Liver (tissue), 3 donors: Measurements from ENCODE around the gene CYP1A2.

Experiments used
- CTCF ChIP-seq: fragments of 150-350 bp; IDR thresholded peaks from 2 replicates; pipeline ENCODE4 v1.5.1; 2017; ENCODE audit warnings: improper control_type of control experiment, low read depth, low read length; ENCODE audit not compliant: missing input control
- GABPA ChIP-seq, 2 donors: IDR thresholded peaks in 1 of 2; conservative IDR thresholded peaks in 1 of 2; 2 replicates each; pipeline ENCODE4 v1.6.1; 2016; ENCODE audit warnings: antibody characterized with exemption in 2 of 2, mild to moderate bottlenecking in 1 of 2, moderate library complexity in 1 of 2
- RAD21 ChIP-seq, 2 donors: IDR thresholded peaks; 2 replicates each; pipeline ENCODE4 v1.6.1; 2016; ENCODE audit warnings: antibody characterized with exemption in 2 of 2, mild to moderate bottlenecking in 2 of 2
- REST ChIP-seq: IDR thresholded peaks from 2 replicates; pipeline ENCODE4 v1.6.1; 2016; ENCODE audit warnings: antibody characterized with exemption, mild to moderate bottlenecking
- RXRA ChIP-seq, 2 donors: IDR thresholded peaks; 2 replicates each; pipeline ENCODE4 v1.6.1; 2017 to 2018; ENCODE audit warnings: antibody characterized with exemption in 2 of 2, mild to moderate bottlenecking in 1 of 2
- SP1 ChIP-seq: IDR thresholded peaks from 2 replicates; pipeline ENCODE4 v1.6.1; 2018; ENCODE audit warnings: antibody characterized with exemption, mild to moderate bottlenecking
- TAF1 ChIP-seq: conservative IDR thresholded peaks from 2 replicates; pipeline ENCODE4 v1.6.1; 2016; ENCODE audit warnings: antibody characterized with exemption, mild to moderate bottlenecking
- donor health status: healthy.
- donor health status: healthy.

- peak; percentile 98 for TF ChIP-seq CTCF
- no peak for TF ChIP-seq REST
- TF ChIP-seq TAF1: no peak
- peak; percentile 61 to 77 for TF ChIP-seq RXRA (IDR thresholded peaks at IDR 0.05)
- TF ChIP-seq SP1: peak; percentile 43
- no peak for TF ChIP-seq GABPA (IDR thresholded peaks at IDR 0.05 in 1 of 2, conservative IDR thresholded peaks at IDR 0.05 in 1 of 2)
- peak; percentile 97 to 99 for TF ChIP-seq RAD21 (IDR thresholded peaks at IDR 0.05)
Observed at GRCh38 chr15:74799856-74800558, 51.4 kb downstream of the CYP1A2 start.
